NOMO-1 (cell line): ENCODE measurements around the gene PYM1.
"Not testable (repeated sequence)": the region's sequence is repeated elsewhere in the genome, so short reads cannot be mapped to it uniquely, and the experiment has no call there.

Experiments used
- DNase-seq, 2 experiments: peaks; one replicate each; lab custom pipeline; 2025; ENCODE audit not compliant: unreplicated experiment in 2 of 2; lab: John Stamatoyannopoulos, UW

PYM1 gene

DNA sequence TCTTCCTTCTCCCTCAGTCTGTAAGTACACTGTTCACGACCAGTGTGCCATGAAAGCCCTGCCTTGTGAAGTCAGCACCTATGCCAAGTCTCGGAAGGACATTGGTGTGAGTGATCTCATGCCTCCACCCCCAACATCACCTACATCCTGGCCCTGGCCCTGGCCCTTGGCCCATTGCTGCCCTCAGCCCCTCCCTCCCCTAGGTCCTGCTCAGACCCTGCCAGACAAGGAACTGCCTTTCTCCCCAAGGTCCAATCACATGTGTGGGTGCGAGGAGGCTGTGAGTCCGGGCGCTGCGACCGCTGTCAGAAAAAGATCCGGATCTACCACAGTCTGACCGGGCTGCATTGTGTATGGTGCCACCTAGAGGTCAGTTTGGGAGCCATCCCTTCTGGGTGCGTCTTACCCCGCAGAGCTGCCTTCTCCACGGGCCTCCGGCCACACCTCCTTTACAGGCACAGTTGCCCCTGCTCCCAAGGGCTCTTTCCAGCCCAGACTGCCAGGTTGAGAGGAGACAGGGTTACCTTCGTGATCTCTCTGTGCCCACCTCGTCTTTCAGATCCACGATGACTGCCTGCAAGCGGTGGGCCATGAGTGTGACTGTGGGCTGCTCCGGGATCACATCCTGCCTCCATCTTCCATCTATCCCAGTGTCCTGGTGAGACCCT, 12.5 kb upstream of the PYM1 start:
- DNase-seq, result peak; percentile 61 to 75

DNA sequence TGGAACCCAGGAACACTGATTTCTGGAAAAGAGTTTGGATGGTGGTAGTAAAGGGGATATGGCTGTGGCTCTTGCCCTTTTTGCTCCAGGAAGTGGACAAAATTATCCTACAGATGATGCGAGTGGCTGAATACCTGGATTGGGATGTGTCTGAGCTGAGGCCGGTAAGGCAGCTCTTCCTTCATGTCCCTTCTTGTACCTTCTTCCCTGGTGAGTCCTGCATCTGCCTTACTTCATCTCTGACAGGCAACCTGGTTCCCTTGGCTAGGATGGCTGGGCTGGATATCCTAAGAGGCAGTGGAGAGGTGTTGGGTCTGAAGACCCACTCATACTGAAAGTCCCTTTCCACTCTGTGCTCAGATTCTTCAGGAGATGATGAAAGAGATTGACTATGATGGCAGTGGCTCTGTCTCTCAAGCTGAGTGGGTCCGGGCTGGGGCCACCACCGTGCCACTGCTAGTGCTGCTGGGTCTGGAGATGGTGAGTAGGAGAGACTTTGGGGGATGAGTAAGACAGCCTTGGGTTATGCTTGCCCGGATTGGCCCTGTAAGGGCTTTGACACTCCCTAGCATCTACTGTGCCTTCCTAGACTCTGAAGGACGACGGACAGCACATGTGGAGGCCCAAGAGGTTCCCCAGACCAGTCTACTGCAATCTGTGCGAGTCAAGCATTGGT, 11.3 kb upstream of the PYM1 start:
- DNase-seq, result no peak

DNA sequence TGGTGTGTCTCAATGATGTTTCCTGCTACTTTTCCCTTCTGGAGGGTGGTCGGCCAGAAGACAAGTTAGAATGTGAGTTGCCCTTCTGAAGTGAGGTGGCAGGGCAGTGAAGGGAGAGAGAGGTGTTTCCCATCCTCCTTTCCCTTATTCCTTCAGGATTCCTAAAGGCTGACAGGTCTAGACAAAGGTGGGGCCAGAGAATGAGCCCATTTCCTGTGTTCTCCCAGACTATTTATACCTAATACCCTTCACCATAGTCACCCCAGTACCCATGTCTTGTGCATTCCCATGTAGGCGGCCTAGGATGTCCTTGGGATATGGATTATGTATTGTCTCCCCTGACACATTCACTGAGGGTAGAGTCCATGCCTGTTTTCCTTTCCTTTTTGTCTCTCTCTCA, 10.3 kb upstream of the PYM1 start:
- no peak for DNase-seq

DNA sequence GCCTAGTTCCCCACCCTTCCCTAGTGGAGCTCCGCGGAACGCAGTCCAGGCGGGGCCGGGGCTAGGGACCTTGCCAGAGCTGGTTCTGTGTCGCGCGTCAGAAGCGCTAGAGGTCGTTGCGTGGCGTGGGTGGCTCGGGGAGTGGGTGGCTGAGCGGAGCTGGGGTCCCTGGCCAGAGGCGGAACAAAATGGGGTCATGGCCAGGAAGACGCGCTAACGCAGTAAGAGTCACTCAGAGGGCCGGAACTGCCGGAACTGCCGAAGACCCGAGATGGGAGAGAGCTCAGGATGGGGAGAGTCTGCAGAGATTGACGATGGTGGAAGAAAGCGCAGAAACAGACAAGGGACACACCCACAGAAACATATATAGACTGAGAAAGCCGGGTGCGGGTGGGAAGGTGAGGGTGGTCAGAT, 8.1 kb upstream of the PYM1 start:
- no peak for DNase-seq

DNA sequence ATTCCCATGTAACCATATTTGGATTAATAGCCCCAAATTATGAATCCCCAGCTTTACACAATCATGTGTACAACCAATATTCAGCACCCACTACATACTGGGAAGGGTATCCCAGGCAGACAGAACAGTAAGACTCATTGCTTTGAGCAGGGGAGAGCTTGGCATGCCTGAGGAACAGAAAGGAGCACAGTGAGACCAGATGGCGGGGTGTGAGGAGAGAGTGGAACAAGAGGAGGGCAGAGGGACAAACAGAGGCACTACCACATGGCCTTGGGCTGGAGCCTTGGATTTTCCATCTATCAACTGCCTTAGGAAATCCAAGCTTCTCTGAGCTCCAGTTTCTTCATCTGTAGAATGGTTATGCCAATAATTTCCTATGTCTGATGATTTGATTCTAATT, 7.1 kb upstream of the PYM1 start:
- no peak for DNase-seq

DNA sequence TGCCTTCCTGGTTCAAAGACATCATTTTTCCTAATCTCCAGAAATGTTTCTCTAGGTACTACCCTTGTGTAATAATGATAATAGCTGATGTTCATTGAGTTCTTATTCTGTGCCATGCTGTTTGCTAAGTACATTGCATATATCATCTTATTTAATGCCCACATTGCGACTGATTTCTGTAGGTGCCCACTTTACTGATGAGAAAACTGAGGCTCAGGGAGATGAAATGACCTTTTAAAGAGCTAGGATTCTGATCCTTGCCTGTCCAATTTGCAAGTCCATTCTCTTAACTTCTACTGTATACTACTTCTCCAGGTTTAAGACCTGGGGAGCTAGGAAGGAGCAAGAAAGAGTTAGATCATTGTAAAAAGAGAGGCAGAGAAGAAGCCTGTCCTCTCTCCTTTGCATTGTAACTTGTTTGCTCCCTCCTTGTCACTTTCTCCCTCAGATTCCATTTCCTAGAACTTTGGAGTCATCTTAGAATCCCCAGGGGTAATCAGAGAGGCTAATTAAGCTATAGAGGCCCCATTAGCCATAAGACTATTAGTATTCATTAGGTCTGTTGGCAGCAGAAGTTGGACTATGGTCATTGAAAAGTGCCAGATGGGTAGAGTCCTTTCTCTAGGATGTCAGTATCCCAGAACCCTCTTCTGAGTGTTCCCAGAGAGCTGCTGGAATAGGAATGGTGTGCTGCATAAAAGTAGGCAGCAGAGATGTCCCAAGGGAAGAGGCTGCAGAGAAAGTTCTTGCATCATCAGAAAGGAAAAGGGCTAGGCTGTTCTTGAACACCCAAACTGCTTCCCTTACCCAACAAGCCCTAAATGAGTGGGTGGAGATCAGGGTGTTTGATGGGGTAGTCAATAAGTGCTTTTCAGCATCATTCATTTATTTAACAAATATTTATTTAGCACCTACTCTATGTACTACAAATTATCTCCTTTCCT, 6.4 kb upstream of the PYM1 start:
- no peak for DNase-seq

DNA sequence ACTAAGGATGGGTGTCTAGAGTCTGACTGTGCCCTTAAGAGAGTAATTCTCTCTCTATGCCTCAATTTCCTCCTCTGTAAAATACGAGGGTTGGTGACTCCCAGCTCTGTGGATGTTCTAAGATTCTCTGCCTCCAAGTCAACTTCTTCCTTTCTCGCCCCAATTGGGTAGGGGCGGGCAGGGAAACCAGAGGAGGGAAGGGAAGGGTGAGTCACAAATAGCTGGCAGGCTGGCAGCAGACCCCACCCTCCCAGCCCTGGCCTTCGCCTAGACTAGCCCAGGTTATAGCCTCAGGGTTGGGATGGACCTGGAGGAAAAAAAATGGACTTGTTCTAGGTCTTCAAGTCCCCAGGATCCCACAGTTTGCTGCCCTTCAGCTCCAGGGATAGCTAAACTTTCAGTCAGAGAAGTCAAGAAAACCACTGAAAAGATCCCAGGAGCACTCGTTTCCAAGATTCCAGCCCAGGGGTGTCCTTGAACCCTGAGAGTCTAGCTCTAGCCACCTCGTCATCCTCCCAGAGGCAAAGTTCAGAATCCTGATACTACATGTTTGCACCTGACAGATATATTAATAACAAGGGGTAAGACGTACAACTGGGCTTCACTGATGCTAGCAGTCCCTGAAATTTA, 5.6 kb upstream of the PYM1 start:
- DNase-seq, result no peak

DNA sequence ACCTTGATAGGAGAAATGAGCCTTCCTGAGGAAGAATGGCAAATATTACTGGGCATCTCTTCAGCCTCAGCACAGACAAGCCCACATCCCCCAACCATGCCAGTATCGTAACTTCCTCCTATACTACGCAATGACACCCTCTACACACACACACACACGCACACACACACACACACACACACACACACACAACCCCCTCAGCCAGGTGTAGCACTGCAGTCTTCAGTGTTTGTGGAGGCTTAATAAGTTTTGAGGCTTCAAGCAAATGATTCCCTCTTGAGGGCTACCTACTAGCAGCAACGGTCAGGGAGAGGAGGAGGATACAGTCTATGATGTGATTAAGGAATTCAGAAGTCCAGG, 4.8 kb upstream of the PYM1 start:
- peak; percentile 39 for DNase-seq

DNA sequence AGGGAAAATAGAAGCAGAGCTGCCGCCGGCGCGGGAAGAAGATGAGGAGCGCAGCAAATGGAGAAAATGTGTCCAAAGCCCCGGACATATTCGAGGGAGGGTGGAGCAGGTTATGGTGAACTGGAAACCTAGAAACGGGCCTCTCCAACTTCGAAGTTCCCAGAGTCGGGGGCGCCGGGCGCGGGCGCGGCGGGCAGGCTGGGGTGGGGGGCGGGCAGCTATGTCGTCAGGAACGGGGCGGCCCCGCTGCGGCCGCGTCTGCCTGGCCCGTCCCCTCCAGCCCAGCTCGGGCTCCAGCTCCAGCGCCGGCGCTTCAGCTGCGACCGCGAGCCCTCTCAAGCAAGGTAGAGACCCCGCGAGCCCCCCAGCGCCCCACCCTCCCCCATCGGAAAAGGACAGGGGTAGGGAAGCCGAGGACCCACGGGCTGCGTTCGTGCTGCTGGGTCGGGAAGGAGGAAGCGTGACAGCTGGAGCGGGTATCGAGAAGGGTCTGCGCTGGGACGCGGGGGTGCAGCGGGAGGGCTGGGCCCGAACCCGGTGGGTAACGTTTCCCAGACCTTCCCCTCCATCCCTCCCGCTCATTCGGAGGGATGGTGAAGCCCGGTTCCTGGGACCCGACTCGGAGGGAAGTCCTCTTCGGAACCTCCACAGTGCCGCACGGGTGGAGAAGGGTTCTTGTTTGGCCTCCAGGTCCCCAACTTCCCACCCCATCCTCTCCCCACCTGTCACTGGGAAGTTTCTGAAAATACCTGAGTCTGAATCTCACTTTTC, 4.3 kb upstream of the PYM1 start:
- DNase-seq, result peak in 1 of 2 experiments; percentile 11

DNA sequence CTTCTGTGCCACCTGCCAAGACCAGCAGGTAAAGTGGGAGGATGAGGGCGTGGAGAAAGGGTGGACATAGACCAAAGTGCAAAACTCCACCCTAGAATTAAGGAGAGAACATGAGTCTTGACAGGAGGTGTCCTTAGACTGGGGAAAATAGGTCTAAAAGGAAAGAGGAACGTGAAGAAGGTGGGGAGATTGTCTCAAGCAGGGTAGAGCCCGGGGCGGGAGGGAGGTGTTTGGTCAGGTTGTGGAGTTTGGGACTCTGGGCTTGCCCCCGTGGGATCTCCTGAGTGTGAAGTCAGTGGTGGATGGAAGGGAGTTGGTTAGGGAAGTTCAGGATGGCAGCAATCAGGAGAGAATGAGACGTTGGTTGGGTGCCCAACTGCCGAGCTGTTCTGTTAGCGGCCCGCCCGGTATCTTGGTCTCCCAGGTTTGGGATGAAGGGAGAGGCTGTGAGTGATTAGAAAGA, 3.7 kb upstream of the PYM1 start:
- DNase-seq, result no peak

DNA sequence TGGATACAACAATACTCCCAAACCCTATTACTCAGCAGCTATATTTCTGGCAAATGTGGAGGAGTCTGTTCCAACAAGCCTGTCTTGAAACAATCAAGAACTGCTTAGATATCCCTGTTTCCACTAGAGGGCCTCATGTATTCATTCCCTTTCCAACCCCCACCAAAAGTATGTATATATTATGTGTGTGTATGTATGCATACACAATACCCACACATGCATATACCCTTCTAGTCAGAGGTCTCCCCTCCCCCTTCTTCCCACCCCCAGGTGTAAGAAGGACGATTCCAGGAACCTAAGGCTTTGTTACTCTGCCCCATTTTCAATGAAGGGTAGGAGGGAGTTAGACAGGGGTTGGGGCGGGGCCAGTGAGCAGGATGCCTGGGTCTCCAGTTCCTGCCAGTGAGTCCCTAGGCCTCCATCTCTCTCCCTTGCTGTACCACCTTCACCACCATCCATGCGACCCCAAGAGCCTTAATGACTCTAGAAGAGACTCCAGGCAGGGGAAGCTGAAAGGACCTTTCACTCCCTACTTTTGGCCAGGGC, 3.1 kb upstream of the PYM1 start, which contains the start of gene DGKA:
DGKA (plus strand) TSS at position 392 of the 546 bp plus-strand sequence. CDS start 5,342 bp downstream, outside the sequence.
- peak; percentile 16 to 70 for DNase-seq

DNA sequence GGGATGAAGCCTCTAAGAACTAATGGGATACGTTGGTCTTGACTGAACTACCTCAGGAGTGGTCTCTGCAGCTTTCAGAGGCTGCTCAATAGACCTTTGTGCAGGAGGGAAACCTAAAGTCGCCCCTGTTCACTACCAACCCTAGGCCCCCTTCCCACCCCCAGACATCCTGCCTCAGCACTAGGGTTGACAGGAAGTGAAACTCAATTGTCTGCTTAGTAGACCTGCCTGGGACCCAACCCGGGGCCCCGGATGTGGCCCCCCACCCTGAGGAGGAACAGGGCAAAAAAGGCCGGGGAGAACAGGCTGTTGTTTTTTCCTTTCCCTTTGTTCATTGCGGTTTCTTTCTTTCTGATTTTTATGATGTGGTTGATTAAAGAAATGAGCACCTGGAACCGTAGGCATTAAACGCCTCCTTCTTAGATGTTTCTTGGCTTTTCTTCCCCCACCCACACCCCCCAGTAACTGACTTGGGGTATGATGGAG, 1.7 kb upstream of the PYM1 start:
- DNase-seq, result peak; percentile 15 to 47

DNA sequence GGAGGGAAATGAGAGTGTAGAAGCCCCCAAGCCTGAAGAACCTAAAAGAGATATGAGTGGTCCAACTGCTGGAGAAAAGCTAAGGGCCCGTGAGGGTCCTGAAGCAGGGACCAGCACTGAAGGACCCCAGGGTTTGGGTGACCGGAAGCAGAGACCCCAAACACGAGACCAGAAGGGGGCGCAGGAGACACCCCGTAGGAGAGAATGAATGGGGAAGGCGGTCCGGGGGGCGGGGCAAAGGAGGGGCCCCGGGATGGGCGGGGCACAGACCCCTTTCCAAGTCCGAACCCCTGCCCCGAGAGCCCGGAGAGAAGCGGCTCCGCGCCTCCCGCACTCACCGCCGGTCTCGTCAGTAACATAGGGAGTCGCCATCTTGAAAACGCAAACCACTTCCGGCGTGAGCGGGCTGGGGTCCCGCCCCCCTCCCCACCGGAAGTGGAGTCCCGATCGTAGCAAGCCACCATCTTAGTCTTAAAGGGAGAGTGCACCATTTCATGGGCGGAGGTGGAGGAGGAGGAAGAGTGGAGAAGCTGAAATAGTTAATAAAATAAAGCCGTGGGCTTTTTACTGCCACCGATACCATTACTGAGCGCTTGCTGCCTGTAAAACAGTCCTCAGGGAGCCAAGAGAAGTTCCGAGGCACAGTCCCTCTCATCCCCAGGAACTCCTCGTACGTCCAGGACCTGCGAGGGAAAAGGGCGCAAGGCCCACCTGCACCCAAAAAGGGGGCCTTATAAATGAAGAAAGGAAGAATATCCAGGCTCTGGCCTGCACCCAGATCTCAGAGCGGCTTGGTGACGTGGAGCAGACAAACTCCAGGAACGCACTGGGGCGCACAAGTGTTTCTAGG, 731 bp downstream of the PYM1 start:
- DNase-seq, result peak; percentile 81 to 94

DNA sequence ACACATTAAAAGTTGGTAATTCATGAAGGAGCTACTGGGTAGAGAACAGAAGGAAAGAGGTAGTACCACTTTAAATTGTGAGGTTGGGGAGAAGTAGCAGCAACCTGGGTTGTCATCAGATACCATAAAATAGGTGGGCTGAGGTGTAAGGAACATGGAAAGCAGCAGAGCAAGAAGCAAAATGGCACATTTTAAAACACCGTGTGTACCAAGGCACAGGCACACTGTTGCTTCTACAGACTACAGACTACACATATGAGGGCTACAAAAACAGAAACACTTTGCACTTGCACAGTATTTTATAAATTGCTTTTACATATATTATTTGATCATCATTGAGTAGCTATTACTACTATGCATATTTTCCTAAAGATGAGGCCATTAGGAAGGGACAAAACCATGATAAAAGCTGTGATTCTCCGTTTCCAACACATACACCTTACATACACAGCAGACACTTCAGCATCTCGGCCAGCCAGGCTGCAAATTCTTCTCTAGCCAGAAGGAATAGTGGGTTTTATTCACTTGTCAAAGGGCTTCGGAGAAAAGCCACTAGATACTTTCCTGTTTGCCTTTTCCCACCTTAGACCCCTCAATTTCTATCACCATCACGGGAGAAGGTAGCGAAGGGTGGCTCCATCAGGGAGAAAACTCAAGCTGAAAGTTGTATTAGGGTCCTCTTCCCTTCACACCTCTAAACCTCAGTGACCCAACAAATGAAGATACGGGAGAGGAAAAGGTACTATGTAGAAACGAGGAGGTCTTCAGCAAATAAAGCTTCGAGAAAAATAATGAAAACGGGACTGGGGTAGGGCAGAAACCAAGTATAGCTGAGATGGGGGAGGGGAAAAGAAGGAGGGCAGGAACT, 1.6 kb downstream of the PYM1 start:
- DNase-seq, result no peak

DNA sequence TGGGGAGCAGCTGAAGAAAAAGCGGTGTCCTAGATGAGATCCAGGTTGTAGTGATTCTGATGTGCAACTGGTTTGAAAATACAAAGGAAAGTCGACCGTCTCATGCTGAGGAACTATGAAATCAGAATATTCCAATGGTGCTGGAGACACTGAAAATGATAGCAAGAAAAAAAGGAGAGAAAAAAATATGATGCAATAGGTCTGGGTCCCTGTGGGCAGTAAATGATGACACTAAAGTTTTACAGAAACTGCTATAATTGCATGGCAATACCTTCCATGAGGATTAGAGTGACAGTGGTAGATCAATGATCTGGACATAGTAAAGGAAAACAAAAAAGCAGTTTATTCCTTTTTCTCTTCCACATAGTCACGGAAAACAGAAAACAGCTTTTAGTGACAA, 2.3 kb downstream of the PYM1 start:
- DNase-seq, result no peak

DNA sequence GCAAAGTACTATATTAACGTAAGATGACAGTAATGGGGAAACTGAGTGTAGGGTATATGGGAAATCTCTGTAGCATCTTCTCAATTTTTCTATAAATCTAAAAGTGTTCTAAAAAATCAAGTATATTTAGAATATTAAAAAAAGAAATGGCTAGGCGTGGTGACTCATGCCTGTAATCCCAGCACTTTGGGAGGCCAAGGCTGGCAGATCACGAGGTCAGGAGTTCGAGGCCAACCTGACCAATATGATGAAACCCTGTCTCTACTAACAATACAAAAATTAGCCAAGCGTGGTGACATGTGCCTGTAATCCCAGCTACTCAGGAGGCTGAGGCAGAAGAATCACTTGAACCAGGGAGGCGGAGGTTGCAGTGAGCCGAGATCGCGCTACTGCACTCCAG, 4.0 kb downstream of the PYM1 start:
- DNase-seq, result not testable (repeated sequence)

DNA sequence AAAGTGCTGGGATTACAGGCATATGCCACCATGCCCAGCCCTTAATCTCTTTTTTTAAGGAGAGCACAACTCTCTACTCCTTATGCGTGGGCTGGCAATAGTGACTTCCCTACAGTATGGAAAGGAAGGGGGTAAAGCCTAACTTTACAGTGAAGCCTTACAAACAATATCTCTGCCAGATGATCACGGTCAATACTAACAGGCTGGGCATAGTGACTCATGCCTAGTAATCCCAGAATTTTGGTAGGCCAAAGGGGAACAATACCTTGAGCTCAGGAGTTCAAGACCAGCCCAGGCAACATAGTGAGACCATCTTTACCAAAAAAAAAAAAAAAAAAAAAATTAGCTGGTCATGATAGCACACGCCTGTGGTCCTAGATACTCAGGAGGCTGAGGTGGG, 5.6 kb downstream of the PYM1 start:
- DNase-seq, result no peak

DNA sequence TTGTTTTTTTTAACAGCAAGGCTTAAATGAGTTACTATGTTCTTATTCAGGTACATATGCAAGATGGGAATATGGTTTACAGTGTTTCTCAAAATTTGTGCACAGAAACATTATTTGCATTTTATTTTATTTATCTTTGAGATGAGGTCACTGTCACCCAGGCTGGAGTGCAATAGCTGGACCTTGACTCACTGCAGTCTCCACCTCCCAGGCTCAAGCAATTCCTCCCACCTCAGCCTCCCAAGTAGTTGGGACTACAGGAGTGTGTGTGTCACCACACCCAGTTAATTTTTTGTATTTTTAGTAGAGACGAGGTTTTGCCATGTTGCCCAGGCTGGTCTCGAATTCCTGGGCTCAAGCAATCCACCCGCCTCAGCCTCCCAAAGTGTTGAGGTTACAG, 8.7 kb downstream of the PYM1 start:
- DNase-seq, result not testable (repeated sequence)
